Astrocyte (in vitro differentiated cells and primary cell): ENCODE measurements around the gene HSPA1A.

Experiments used
- EZH2 ChIP-seq: IDR thresholded peaks from 2 replicates; pipeline ENCODE4 v1.6.1; 2012; ENCODE audit warnings: mild to moderate bottlenecking, low read length, inconsistent platforms; ENCODE audit not compliant: insufficient read depth
- TF ChIP-seq, protein P1 (sequence below): IDR thresholded peaks from 2 replicates; pipeline ENCODE4 v1.5.1; 2011; ENCODE audit warnings: low read depth, mild to moderate bottlenecking, inconsistent platforms, low read length, moderate library complexity; ENCODE audit not compliant: insufficient read depth

DNA sequence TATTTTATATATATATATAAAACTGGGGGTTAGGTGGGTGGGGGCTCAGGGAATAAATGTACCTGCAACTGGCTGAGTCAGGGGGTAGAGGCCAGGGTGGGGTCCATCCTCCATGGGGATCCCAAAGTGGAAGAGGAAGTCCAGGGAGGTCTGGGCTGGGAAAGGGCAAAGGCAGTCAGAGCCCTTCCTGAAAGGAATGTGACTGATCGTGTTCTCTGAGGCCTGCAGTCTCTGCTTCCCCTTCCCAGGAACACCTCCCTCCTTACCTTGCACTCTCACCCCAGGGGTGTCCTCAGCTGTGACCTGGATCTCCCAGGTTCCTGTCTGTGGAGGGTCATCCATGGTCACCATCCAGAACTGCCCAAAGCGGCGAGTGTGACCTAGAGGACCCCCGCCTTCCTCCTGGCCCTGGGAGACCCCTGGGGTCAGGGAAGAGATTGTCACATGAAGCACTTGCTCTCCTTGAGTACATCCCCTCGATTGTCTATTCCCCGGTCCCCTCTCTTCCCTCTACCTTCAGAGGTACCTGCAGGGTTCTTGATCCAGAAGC lies 48.2 kb upstream of the HSPA1A start:
- TF ChIP-seq, protein P1, sequence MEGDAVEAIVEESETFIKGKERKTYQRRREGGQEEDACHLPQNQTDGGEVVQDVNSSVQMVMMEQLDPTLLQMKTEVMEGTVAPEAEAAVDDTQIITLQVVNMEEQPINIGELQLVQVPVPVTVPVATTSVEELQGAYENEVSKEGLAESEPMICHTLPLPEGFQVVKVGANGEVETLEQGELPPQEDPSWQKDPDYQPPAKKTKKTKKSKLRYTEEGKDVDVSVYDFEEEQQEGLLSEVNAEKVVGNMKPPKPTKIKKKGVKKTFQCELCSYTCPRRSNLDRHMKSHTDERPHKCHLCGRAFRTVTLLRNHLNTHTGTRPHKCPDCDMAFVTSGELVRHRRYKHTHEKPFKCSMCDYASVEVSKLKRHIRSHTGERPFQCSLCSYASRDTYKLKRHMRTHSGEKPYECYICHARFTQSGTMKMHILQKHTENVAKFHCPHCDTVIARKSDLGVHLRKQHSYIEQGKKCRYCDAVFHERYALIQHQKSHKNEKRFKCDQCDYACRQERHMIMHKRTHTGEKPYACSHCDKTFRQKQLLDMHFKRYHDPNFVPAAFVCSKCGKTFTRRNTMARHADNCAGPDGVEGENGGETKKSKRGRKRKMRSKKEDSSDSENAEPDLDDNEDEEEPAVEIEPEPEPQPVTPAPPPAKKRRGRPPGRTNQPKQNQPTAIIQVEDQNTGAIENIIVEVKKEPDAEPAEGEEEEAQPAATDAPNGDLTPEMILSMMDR: no peak
- TF ChIP-seq EZH2: no peak
